ENCODE measurements around the gene CECR2. TPM values are rescaled to one million over a fixed set of nuclear protein-coding genes. Genes with fewer than 3 reads are reported as not detected.

Gene CECR2
- total and polyA plus RNA-seq, 2 of the 8 experiments (the other 6 are each of a cell fraction or from before 2014, with no cell fraction given): 18.3 to 123 TPM

DNA sequence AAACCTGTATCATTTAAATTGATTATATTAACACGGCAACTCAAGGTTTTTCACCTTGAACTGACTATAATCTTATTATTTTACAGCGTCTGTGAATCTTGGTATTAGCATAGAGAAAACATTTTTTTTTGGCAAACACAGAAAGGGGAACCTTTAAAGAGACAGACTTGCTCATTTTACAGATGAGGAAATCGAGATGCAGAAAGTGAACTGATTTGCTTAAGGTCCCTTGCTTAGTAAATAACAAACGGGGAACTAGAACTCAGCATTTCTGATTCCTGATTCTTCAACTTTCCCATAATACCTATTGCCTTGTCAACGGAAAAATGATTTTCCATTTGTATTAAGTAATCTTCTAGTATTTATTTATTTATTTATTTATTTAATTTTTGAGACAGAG, 33.2 kb upstream of the CECR2 start:
- Histone ChIP-seq H3K9me3 (ENCODE audit: insufficient read depth in 2 of 2, low read depth in 1 of 2, low read length in 1 of 2) (no peaks in the 10 kb centered on the region), H2BK15ac (ENCODE audit: low read length) (no peak overlapping the region), H3K4ac (replicated peaks; ENCODE audit: insufficient read length, low read depth, low read length) (no peak overlapping the region), H3K23ac (ENCODE audit: insufficient read length) (no peak overlapping the region), H4K20me1 (replicated peaks in 1 of 2; ENCODE audit: control insufficient read depth in 1 of 2, insufficient read depth in 2 of 2, low read length in 2 of 2) (no peaks in the 10 kb centered on the region), H3K4me2 (ENCODE audit: insufficient read depth in 1 of 2, low read depth in 2 of 2, low read length in 2 of 2) (no peak overlapping the region), H2BK20ac (ENCODE audit: low read length) (no peak overlapping the region), H3K27me3 (replicated peaks in 1 of 4; ENCODE audit: control insufficient read depth in 3 of 4, extremely low read depth in 1 of 4, insufficient read depth in 3 of 4, low read length in 3 of 4) (no peaks in the 10 kb centered on the region), H3K36me3 (ENCODE audit: control insufficient read depth in 2 of 4, insufficient read depth in 4 of 4, low read length in 3 of 4) (no peaks in the 10 kb centered on the region), H3K4me3 (ENCODE audit: extremely low read depth in 1 of 4, insufficient read depth in 2 of 4, low read depth in 3 of 4, low read length in 4 of 4) (no peak overlapping the region), H4K5ac (ENCODE audit: insufficient read length, low read depth, low read length) (no peak overlapping the region), H2AK5ac (ENCODE audit: low read depth, low read length) (no peak overlapping the region), H3K79me1 (ENCODE audit: low read depth, low read length) (no peaks in the 10 kb centered on the region), H3K23me2 (ENCODE audit: low read depth, low read length) (no peaks in the 10 kb centered on the region), H3K14ac (ENCODE audit: insufficient read length) (no peak overlapping the region), H3K18ac (ENCODE audit: extremely low read depth, low read length) (no peak overlapping the region), H3K56ac (replicated peaks; ENCODE audit: insufficient read length, low read depth, low read length) (no peak overlapping the region), H2AFZ (ENCODE audit: low read length) (no peak overlapping the region), H3K79me2 (ENCODE audit: control insufficient read depth in 1 of 2, insufficient read depth in 2 of 2, low read length in 2 of 2) (no peaks in the 10 kb centered on the region), H4K91ac (replicated peaks; ENCODE audit: insufficient read length, low read length) (no peak overlapping the region), H4K8ac (ENCODE audit: extremely low read depth, insufficient read depth, low read length) (no peak overlapping the region), H3K27ac (ENCODE audit: low read depth, low read length) (no peak overlapping the region), H2BK120ac (replicated peaks; ENCODE audit: low read depth, low read length) (no peak overlapping the region), H3K4me1 (replicated peaks in 1 of 4; ENCODE audit: control insufficient read depth in 3 of 4, insufficient read depth in 4 of 4, low read length in 3 of 4) (peaks cover 0 to 5% (median 0%) of the 10 kb centered on the region in 4 experiments; a peak in 1 of 7 replicates), H3K9ac (replicated peaks in 1 of 4; ENCODE audit: extremely low read depth in 1 of 4, low read depth in 3 of 4, low read length in 3 of 4) (no peak overlapping the region), H2BK12ac (ENCODE audit: low read depth, low read length) (no peak overlapping the region), H2BK5ac (ENCODE audit: low read depth, low read length) (no peak overlapping the region)
- FAIRE-seq (no peak), DNase-seq (ENCODE audit: low read depth in 1 of 2, low spot score in 2 of 2) (no peak)
- POLR2A ChIA-PET (ENCODE audit: partially characterized antibody): no interaction called here
- CTCF ChIA-PET (ENCODE audit: partially characterized antibody): no interaction called here
- 86% methylated on average over 5 of the region's 5 CpGs; no CpG with 5 or more reads in 1 of the 2 experiments for WGBS, 2 experiments (ENCODE audit: extremely low coverage in 1 of 2, insufficient coverage in 1 of 2, insufficient read length in 1 of 2, insufficient replicate concordance in 2 of 2, low coverage in 1 of 2, low lambda C conversion rate in 2 of 2, missing lambda C conversion rate in 1 of 2)
- no peak for TF ChIP-seq BCL11A (IDR thresholded peaks at IDR 0.05; ENCODE audit: low read depth in 2 of 2, low read length in 2 of 2)
- no peak for TF ChIP-seq BACH1 (IDR thresholded peaks at IDR 0.05; ENCODE audit: low read length)
